Sigmoid colon (tissue), 7 donors: ENCODE results near the gene ZNF682. TPM values are rescaled to one million over a fixed set of nuclear protein-coding genes. Genes with fewer than 3 reads are reported as not detected.
"Not testable (repeated sequence)": the region's sequence is repeated elsewhere in the genome, so short reads cannot be mapped to it uniquely, and the experiment has no call there.

Source experiments
- DNase-seq: peaks from one replicate; pipeline ENCODE4 v3.0.0-alpha.2; 2019
- H3K27ac ChIP-seq, 4 donors: fragments of 200-600 bp; sonication (generic); one replicate each; pipeline ENCODE4 v1.5.1; 2016 to 2019; ENCODE audit warnings: mild to moderate bottlenecking in 1 of 4
- H3K27me3 ChIP-seq, 3 donors: fragments of 200-600 bp; sonication (generic); one replicate each; pipeline ENCODE4 v1.5.1; 2019; ENCODE audit warnings: mild to moderate bottlenecking in 1 of 3
- H3K36me3 ChIP-seq, 4 donors: fragments of 200-600 bp; sonication (generic); one replicate each; pipeline ENCODE4 v1.5.1; 2016 to 2019
- H3K4me1 ChIP-seq, 4 donors: fragments of 200-600 bp; sonication (generic); one replicate each; pipeline ENCODE4 v1.5.1; 2017 to 2019
- H3K4me3 ChIP-seq, 4 donors: fragments of 200-600 bp; sonication (generic); one replicate each; pipeline ENCODE4 v1.5.1; 2017 to 2019; ENCODE audit warnings: mild to moderate bottlenecking in 2 of 4, moderate library complexity in 1 of 4
- H3K9me3 ChIP-seq, 4 donors: fragments of 200-600 bp in 3 of 4; sonication (generic) in 3 of 4; one replicate each; pipeline versions ENCODE4 v1.5.1 to v1.6.1; 2013 to 2019
- EP300 ChIP-seq, 4 donors: sonication (generic); formaldehyde crosslinking; IDR thresholded peaks; one replicate each; pipeline ENCODE4 v1.6.1; 2017; ENCODE audit warnings: antibody characterized with exemption in 4 of 4
- POLR2A ChIP-seq, 2 donors: fragments of 450-650 bp; IDR thresholded peaks; one replicate each; pipeline ENCODE4 v1.6.1; 2016; ENCODE audit warnings: antibody characterized with exemption in 2 of 2, mild to moderate bottlenecking in 2 of 2, moderate library complexity in 2 of 2
- POLR2AphosphoS5 ChIP-seq, 4 donors: sonication (generic); formaldehyde crosslinking; IDR thresholded peaks; one replicate each; pipeline ENCODE4 v1.6.1; 2017; ENCODE audit warnings: antibody characterized with exemption in 4 of 4
- WGBS, 2 donors: extraction: QIAGEN DNeasy Blood & Tissue Kit; methylation state at CpG; one replicate each; pipeline ENCODE4 v1.1.7; 2013; 5-methylcytosine and 5-hydroxymethylcytosine counted together
- intact Hi-C: fragments of 100-400 bp; cut with DNase I; formaldehyde crosslinking; loops from one replicate; pipeline ENCODE4 v1.15.1; 2023
- polyA plus RNA-seq, 3 donors: library from polyadenylated mRNA; stranded (reverse); fragments of 200-250 nt; gene quantifications; one replicate each; pipeline ENCODE4 v1.2.3, GENCODE V29; 2013
- total RNA-seq, 4 donors: library from RNA; depleted of rRNA; stranded (reverse); fragments of >200 nt; gene quantifications; one replicate each; pipeline ENCODE4 v1.1.0, GENCODE V29; 2016
- TF ChIP-seq, protein P1 (sequence below), 4 experiments: fragments of 450-650 bp in 3 of 4; fragments of 200-600 bp in 1 of 4; IDR thresholded peaks; one replicate each; pipeline ENCODE4 v1.5.1; 2016 to 2019; ENCODE audit warnings: antibody characterized with exemption in 4 of 4, mild to moderate bottlenecking in 3 of 4, moderate library complexity in 2 of 4
- donor health status: healthy with polysubstance abuse.
- donor health status: Bipolar disorder and iron deficiency.
- donor health status: healthy.

ZNF682 gene
- total and polyA plus RNA-seq, 7 donors: 0.69 to 3.0 (median 1.8) TPM

DNA sequence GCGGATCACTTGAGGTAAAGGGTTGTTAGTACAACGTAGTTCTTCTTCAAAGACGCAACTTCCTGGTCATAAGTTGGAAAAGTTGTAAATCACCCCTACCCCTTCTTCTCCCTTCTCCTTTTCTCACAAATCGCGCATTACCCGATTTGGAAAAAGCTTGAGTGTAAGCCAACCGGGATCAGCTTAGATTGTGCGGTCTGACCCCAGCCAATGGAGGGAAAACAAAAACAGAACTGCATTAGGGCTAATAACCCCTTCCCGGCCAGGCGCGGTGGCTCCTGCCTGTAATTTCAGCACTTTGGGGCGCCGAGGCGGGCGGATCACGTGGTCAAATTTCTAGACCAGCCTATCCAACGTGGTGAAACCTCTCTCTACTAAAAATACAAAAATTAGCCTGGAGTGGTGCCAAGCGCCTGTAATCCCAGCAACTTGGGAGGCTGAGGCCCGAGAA, 39.3 kb upstream of the ZNF682 start:
- Histone ChIP-seq H3K9me3 (no peaks in the 10 kb centered on the region), H3K4me1 (peaks cover 0 to 20% (median 9%) of the 10 kb centered on the region in 4 donors), H3K4me3 (peak overlapping the region; percentile 36 to 63 (median 53)), H3K36me3 (no peaks in the 10 kb centered on the region), H3K27ac (peak overlapping the region; percentile 47 to 77 (median 65)), H3K27me3 (no peaks in the 10 kb centered on the region)
- DNase-seq: peak; percentile 67
- TF ChIP-seq POLR2A (IDR thresholded peaks at IDR 0.05) (no peak), EP300 (IDR thresholded peaks at IDR 0.05) (no peak), POLR2AphosphoS5 (IDR thresholded peaks at IDR 0.05) (no peak)
- TF ChIP-seq, protein P1, sequence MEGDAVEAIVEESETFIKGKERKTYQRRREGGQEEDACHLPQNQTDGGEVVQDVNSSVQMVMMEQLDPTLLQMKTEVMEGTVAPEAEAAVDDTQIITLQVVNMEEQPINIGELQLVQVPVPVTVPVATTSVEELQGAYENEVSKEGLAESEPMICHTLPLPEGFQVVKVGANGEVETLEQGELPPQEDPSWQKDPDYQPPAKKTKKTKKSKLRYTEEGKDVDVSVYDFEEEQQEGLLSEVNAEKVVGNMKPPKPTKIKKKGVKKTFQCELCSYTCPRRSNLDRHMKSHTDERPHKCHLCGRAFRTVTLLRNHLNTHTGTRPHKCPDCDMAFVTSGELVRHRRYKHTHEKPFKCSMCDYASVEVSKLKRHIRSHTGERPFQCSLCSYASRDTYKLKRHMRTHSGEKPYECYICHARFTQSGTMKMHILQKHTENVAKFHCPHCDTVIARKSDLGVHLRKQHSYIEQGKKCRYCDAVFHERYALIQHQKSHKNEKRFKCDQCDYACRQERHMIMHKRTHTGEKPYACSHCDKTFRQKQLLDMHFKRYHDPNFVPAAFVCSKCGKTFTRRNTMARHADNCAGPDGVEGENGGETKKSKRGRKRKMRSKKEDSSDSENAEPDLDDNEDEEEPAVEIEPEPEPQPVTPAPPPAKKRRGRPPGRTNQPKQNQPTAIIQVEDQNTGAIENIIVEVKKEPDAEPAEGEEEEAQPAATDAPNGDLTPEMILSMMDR (IDR thresholded peaks at IDR 0.05): no peak
- WGBS, 2 donors: 3 to 7% methylated on average over 19 of the region's 19 CpGs
- intact Hi-C loops: loop anchor here (2.0 to 5.0 kb wide), 2 partner anchors 26 to 89 kb away; partner anchors contain the start of gene ZNF486

DNA sequence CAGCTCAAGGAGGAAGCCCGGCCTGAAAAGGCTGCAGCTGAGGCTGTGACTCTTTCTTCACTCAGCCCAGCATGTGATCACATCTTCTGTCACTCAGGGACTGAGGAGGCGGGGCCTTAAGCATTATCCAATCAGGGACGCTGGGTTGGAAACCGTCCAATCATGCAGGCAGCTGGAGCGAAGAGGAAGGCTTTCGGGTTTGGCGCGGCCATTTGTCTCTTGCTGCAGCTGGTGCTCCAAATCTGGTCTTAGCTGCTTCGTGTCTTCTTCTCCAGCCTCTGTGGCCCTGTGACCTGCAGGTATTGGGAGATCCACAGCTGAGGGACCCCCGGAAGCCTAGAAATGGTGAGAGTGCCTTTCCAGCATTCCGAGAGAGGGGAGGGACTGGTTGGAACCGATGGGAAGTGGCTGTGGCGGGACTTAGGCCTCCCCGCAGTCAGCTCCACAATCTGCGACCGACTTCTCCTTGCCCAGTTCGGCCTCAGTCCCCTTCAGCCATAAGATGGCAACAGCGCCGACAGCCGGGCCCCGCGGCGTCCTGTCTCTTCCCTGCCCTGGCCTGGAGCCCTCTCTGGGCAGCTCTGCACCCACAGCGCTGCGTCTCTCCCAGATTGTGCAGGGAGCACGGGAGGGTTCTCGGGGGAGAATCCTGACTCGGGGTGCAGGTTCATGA, 38.6 kb upstream of the ZNF682 start, which contains the start of gene ZNF90:
Gene ZNF90 (plus strand): TSS at position 210 of the 673 bp plus-strand sequence. CDS start 133 bp downstream, at position 343.
- peak; percentile 99 for DNase-seq
- peak within 1 kb of the TSS; percentile 63 to 77 (median 67) for H3K27ac ChIP-seq
- 5 to 17% methylated on average over 28 of the region's 28 CpGs for WGBS, 2 donors
- H3K36me3 ChIP-seq: no peaks in the 10 kb centered on the region
- intact Hi-C loops: loop anchor here (1.0 to 5.0 kb wide), 3 partner anchors 25 to 89 kb away; partner anchors contain the start of genes ZNF486 and ZNF682
- H3K27me3 ChIP-seq: no peaks in the 10 kb centered on the region
- peak in 2 of 4 donors; percentile 21 to 71 for TF ChIP-seq POLR2AphosphoS5 (IDR thresholded peaks at IDR 0.05)
- TF ChIP-seq POLR2A (IDR thresholded peaks at IDR 0.05): no peak
- TF ChIP-seq, protein P1 (IDR thresholded peaks at IDR 0.05): no peak
- no peak for TF ChIP-seq EP300 (IDR thresholded peaks at IDR 0.05)
- peaks cover 0 to 20% (median 9%) of the 10 kb centered on the region in 4 donors for H3K4me1 ChIP-seq
- H3K4me3 ChIP-seq: peak within 1 kb of the TSS; percentile 36 to 63 (median 53)
- no peaks in the 10 kb centered on the region for H3K9me3 ChIP-seq

DNA sequence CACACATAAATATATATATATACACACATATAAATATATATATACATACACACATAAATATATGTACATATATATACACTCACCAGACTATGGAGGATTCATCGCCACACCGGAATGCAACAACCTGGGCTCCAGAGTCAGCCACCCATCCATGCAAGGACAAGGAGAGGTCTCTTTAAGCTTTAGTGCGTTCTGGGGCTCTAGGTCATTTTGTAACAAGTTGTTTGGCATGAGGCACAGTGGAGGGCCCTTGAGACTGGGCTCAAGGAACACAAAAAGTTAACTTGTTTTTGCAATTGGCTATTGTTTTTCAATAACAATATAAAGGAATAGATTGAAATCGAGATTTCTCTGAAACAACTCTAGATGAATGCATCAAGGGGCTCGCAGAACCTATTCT, 33.6 kb upstream of the ZNF682 start:
- WGBS, 2 donors: 87 to 91% methylated on average over 5 of the region's 5 CpGs
- Histone ChIP-seq H3K27ac (no peak overlapping the region), H3K27me3 (peaks cover 0 to 6% (median 0%) of the 10 kb centered on the region in 3 donors), H3K4me3 (no peak overlapping the region), H3K9me3 (no peaks in the 10 kb centered on the region), H3K4me1 (peaks cover 0 to 5% (median under 1%) of the 10 kb centered on the region in 4 donors), H3K36me3 (no peaks in the 10 kb centered on the region)
- TF ChIP-seq POLR2A (IDR thresholded peaks at IDR 0.05) (no peak), POLR2AphosphoS5 (IDR thresholded peaks at IDR 0.05) (no peak), EP300 (IDR thresholded peaks at IDR 0.05) (no peak)
- TF ChIP-seq, protein P1 (IDR thresholded peaks at IDR 0.05): no peak
- intact Hi-C loops: no loop called here
- no peak for DNase-seq

DNA sequence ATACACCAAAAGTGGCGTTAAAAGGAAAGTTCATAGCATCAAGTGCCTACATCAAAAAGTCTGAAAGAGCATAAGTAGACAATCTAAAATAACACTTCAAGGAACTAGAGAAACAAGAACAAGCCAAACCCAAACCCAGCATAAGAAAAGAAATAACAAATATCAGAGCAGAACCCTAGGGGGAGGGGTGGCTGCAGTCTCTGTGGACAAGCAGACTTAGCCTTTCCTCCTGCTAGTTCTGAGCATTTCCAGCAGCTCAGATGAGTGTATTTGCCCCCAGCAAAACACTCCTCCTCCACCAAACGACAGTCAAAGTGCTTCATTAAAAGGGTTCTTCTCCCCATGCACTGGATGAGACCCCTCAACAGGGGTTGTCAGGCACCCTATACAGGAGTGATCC, 31.4 kb upstream of the ZNF682 start:
- Histone ChIP-seq H3K4me1 (no peaks in the 10 kb centered on the region), H3K4me3 (no peak overlapping the region), H3K36me3 (no peaks in the 10 kb centered on the region), H3K9me3 (no peaks in the 10 kb centered on the region), H3K27me3 (peaks cover 0 to 20% (median 0%) of the 10 kb centered on the region in 3 donors), H3K27ac (no peak overlapping the region)
- no peak for TF ChIP-seq POLR2A (IDR thresholded peaks at IDR 0.05)
- no peak for TF ChIP-seq EP300 (IDR thresholded peaks at IDR 0.05)
- TF ChIP-seq, protein P1 (IDR thresholded peaks at IDR 0.05): no peak
- TF ChIP-seq POLR2AphosphoS5 (IDR thresholded peaks at IDR 0.05): no peak
- no peak for DNase-seq
- intact Hi-C loops: no loop called here
- WGBS, 2 donors: 61 to 67% methylated on average over 2 of the region's 2 CpGs

DNA sequence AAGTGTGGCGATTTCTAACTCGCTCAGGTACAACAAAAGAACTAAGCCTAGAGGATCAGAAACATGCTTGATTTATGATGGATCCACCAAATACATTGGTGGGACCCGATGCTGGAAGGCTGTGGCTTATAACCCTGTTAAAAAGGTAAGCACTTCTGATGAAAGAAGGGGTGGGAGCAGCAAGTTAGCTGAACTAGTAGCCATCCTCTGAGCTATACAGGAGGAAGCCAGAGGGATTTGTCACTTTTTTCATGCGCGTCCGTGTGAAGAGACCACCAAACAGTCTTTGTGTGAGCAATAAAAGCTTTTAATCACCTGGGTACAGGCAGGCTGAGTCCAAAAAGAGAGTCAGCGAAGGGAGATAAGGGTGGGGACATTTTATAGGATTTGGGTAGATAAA, 29.3 kb upstream of the ZNF682 start:
- H3K36me3 ChIP-seq, H3K9me3 ChIP-seq, intact Hi-C loops, H3K4me1 ChIP-seq, DNase-seq, H3K4me3 ChIP-seq, H3K27ac ChIP-seq: not testable (repeated sequence)
- H3K27me3 ChIP-seq: peaks cover 0 to 20% (median 0%) of the 10 kb centered on the region in 3 donors
- WGBS, 2 donors: 38 to 40% methylated on average over 7 of the region's 7 CpGs
